Embryonic facial prominence (tissue), 1 donor: ENCODE data around the gene SERHL2.
"Not testable (repeated sequence)": the region's sequence is repeated elsewhere in the genome, so short reads cannot be mapped to it uniquely, and the experiment has no call there.

Experiments used
- DNase-seq: peaks from one replicate; pipeline ENCODE4 v3.0.0-alpha.2; 2016; ENCODE audit errors: extremely low spot score

SERHL2 gene

GRCh38 chr22:42607641-42608040, 53.9 kb downstream of the SERHL2 start:
- DNase-seq: not testable (repeated sequence)

GRCh38 chr22:42608136-42608822, 54.5 kb downstream of the SERHL2 start:
- DNase-seq: no peak

GRCh38 chr22:42608823-42609361, 55.1 kb downstream of the SERHL2 start:
- no peak for DNase-seq

GRCh38 chr22:42610186-42610585, 56.4 kb downstream of the SERHL2 start:
- DNase-seq: no peak

- DNase-seq: no peak
Measured at GRCh38 chr22:42611051-42611450, 57.3 kb downstream of the SERHL2 start.

GRCh38 chr22:42612336-42612735, 58.6 kb downstream of the SERHL2 start:
- no peak for DNase-seq

GRCh38 chr22:42613872-42614301, 60.1 kb downstream of the SERHL2 start:
- no peak for DNase-seq

GRCh38 chr22:42614312-42615091, 60.7 kb downstream of the SERHL2 start, which contains the start of gene POLDIP3:
TSS of gene POLDIP3 (minus strand) at chr22:42614883. CDS start at chr22:42614857, 26 bp downstream.
- DNase-seq: peak; percentile 96

GRCh38 chr22:42615092-42615859, 61.5 kb downstream of the SERHL2 start:
- peak; percentile 97 for DNase-seq

- DNase-seq: not testable (repeated sequence)
Measured at GRCh38 chr22:42615860-42616175, 62.1 kb downstream of the SERHL2 start.

- no peak for DNase-seq
Measured at GRCh38 chr22:42617155-42617983, 63.6 kb downstream of the SERHL2 start.

GRCh38 chr22:42619261-42620063, 65.7 kb downstream of the SERHL2 start:
- no peak for DNase-seq

GRCh38 chr22:42620084-42620483, 66.3 kb downstream of the SERHL2 start:
- DNase-seq: no peak

- no peak for DNase-seq
Measured at GRCh38 chr22:42621505-42622002, 67.8 kb downstream of the SERHL2 start.

GRCh38 chr22:42622061-42622710, 68.4 kb downstream of the SERHL2 start:
- DNase-seq: no peak

GRCh38 chr22:42623301-42623751, 69.6 kb downstream of the SERHL2 start:
- DNase-seq: no peak
